Lung (tissue), 12 donors: Measurements from ENCODE around the gene MED27. TPM values are rescaled to one million over a fixed set of nuclear protein-coding genes. Genes with fewer than 3 reads are reported as not detected.

Source experiments
- ATAC-seq: fragments of 200-7000 bp; cut with Tn5 transposase; one replicate; pipeline ENCODE4 v1.9.1; 2020; ENCODE audit warnings: moderate number of reproducible peaks; ENCODE audit not compliant: insufficient read depth, low FRiP score
- DNase-seq, 3 donors: peaks; one replicate each; pipeline ENCODE4 v3.0.0-alpha.2; 2013 to 2017
- H3K27ac ChIP-seq, 2 donors: one replicate each; pipeline ENCODE4 v1.5.1; 2013; ENCODE audit warnings: mild to moderate bottlenecking in 2 of 2, moderate library complexity in 2 of 2, control low read depth in 1 of 2, inconsistent platforms in 1 of 2, low read depth in 1 of 2, low read length in 1 of 2
- H3K27me3 ChIP-seq, 3 donors: one replicate each; pipeline ENCODE4 v1.5.1; 2013; ENCODE audit warnings: low read length in 2 of 3; ENCODE audit not compliant: control insufficient read depth in 3 of 3, insufficient read depth in 3 of 3
- H3K36me3 ChIP-seq, 4 donors: one replicate each; pipeline ENCODE4 v1.5.1; 2013; ENCODE audit warnings: low read length in 4 of 4, mild to moderate bottlenecking in 1 of 4, moderate library complexity in 1 of 4; ENCODE audit not compliant: control insufficient read depth in 4 of 4, insufficient read depth in 4 of 4
- H3K4me1 ChIP-seq, 5 donors: one replicate each; pipeline ENCODE4 v1.5.1; 2013; ENCODE audit warnings: low read length in 5 of 5, mild to moderate bottlenecking in 2 of 5, moderate library complexity in 1 of 5; ENCODE audit not compliant: control insufficient read depth in 5 of 5, insufficient read depth in 5 of 5
- H3K4me3 ChIP-seq: one replicate; pipeline ENCODE4 v1.5.1; 2013; ENCODE audit warnings: mild to moderate bottlenecking, control low read depth, moderate library complexity
- H3K9ac ChIP-seq, 2 donors: one replicate each; pipeline ENCODE4 v1.5.1; 2013; ENCODE audit warnings: low read length in 2 of 2, control low read depth in 1 of 2; ENCODE audit not compliant: insufficient read depth in 1 of 2
- H3K9me3 ChIP-seq, 4 donors: one replicate each; pipeline ENCODE4 v1.5.1; 2013; ENCODE audit warnings: low read length in 3 of 4, mild to moderate bottlenecking in 1 of 4, moderate library complexity in 1 of 4; ENCODE audit not compliant: control insufficient read depth in 4 of 4, insufficient read depth in 3 of 4
- WGBS, 2 donors: extraction: QIAGEN DNeasy Blood & Tissue Kit; methylation state at CpG; one replicate each; pipeline ENCODE4 v1.1.7; 2013; 5-methylcytosine and 5-hydroxymethylcytosine counted together
- polyA plus RNA-seq, 2 donors: library from polyadenylated mRNA; stranded (reverse); fragments of 200-250 nt; gene quantifications; one replicate each; pipeline ENCODE4 v1.2.1, GENCODE V29; 2013
- total RNA-seq, 2 donors: library from RNA; depleted of rRNA in 1 of 2; stranded (reverse); fragments of >200 nt in 1 of 2; gene quantifications; one replicate each; pipeline ENCODE4 v1.2.1, GENCODE V29; 2014 to 2021
- TF ChIP-seq, protein P1 (sequence below): IDR thresholded peaks from 2 replicates; pipeline ENCODE4 v1.5.1; 2012; ENCODE audit warnings: mild to moderate bottlenecking; ENCODE audit errors: control extremely low read depth, extremely low read depth
- donor health status: control.
- donor health status: control.
- donor health status: Bipolar disorder and iron deficiency.
- donor health status: healthy.
- donor health status: DM: yes; HTN: yes; CAD: no.

Gene MED27
- total and polyA plus RNA-seq, 4 donors = 9.8 to 22.3 (median 16.7) TPM

DNA sequence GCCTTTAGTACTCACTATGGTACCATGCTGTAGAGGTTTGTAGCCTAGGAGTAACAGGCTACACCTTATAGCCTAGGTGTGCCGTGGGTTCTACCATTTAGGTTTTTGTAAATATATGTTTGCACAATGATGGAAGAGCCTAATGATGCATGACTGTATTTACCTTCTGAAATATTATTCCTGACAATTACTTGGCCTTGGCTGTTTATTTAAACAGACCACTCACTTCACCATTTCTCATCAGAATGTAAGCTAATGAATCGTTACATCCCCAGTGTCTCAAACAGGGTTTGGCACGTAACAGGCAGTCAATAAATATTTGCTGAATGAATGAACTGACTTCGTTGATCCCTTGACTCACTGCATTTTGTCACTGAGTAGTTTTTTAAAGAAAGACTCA is 93.1 kb downstream of the MED27 start:
- H3K9me3 ChIP-seq = no peaks in the 10 kb centered on the region
- WGBS, 2 donors = 91 to 94% methylated on average over 4 of the region's 4 CpGs
- TF ChIP-seq, protein P1, sequence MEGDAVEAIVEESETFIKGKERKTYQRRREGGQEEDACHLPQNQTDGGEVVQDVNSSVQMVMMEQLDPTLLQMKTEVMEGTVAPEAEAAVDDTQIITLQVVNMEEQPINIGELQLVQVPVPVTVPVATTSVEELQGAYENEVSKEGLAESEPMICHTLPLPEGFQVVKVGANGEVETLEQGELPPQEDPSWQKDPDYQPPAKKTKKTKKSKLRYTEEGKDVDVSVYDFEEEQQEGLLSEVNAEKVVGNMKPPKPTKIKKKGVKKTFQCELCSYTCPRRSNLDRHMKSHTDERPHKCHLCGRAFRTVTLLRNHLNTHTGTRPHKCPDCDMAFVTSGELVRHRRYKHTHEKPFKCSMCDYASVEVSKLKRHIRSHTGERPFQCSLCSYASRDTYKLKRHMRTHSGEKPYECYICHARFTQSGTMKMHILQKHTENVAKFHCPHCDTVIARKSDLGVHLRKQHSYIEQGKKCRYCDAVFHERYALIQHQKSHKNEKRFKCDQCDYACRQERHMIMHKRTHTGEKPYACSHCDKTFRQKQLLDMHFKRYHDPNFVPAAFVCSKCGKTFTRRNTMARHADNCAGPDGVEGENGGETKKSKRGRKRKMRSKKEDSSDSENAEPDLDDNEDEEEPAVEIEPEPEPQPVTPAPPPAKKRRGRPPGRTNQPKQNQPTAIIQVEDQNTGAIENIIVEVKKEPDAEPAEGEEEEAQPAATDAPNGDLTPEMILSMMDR = no peak
- H3K4me1 ChIP-seq = peaks cover 0 to 14% (median 3%) of the 10 kb centered on the region in 5 donors
- no peaks in the 10 kb centered on the region for H3K27me3 ChIP-seq
- ATAC-seq = no peak
- peaks cover 0 to 2% (median 0%) of the 10 kb centered on the region in 4 donors for H3K36me3 ChIP-seq
- H3K27ac ChIP-seq = no peak overlapping the region
- no peak overlapping the region for H3K4me3 ChIP-seq
- no peak for DNase-seq
- no peak overlapping the region for H3K9ac ChIP-seq

DNA sequence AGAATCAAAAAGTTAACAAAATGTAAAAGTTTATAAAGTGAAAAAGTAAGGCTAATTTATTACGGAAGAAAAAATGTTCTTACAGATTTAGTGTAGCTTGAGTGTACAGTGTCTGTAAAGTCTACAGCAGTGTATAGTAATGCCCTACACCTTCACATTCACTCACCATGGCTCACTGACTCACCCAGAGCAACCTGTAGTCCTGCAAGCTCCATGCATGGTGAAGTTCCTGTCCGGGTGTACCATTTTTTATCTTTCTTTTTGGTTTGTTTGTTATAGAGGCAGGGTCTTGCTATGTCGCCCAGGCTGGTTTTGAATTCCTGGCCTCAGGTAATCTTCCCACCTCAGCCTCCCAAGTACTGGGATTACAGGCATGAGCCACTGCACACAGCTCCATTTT is 93.6 kb downstream of the MED27 start:
- ATAC-seq (no peak), DNase-seq (no peak)
- no peaks in the 10 kb centered on the region for H3K27me3 ChIP-seq
- H3K4me1 ChIP-seq = peaks cover 0 to 14% (median 4%) of the 10 kb centered on the region in 5 donors
- H3K4me3 ChIP-seq = no peak overlapping the region
- H3K27ac ChIP-seq = no peak overlapping the region
- 99% methylated on average over 3 of the region's 3 CpGs for WGBS, 2 donors
- H3K9me3 ChIP-seq = no peaks in the 10 kb centered on the region
- TF ChIP-seq, protein P1 = no peak
- H3K36me3 ChIP-seq = peaks cover 0 to 2% (median 0%) of the 10 kb centered on the region in 4 donors
- H3K9ac ChIP-seq = no peak overlapping the region

DNA sequence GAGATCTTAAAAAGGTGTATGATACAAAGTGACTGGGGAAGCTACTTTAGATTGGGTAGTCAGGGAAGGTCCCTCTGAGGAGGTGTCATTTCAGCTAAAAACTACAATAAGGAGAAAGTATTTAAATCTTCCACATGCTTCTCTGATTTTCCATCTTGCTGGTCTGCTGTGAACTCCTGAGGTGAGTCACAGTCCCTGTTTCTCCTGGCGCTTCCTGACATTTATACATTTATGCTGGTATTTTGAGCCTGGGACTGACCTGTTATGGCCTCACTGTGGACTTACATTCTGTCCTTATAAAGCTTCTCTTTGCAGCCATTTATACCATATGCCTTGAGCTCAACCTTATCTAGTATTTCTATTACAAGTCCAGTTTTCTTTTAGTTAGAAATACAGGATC is 95.1 kb downstream of the MED27 start:
- no peak overlapping the region for H3K27ac ChIP-seq
- no peak overlapping the region for H3K9ac ChIP-seq
- H3K9me3 ChIP-seq = no peaks in the 10 kb centered on the region
- ATAC-seq (no peak), DNase-seq (no peak)
- 100% methylated on average over 1 of the region's 1 CpG for WGBS, 2 donors
- H3K36me3 ChIP-seq = peaks cover 0 to 2% (median 0%) of the 10 kb centered on the region in 4 donors
- no peak overlapping the region for H3K4me3 ChIP-seq
- no peaks in the 10 kb centered on the region for H3K27me3 ChIP-seq
- H3K4me1 ChIP-seq = peaks cover 0 to 20% (median 11%) of the 10 kb centered on the region in 5 donors
- TF ChIP-seq, protein P1 = no peak

DNA sequence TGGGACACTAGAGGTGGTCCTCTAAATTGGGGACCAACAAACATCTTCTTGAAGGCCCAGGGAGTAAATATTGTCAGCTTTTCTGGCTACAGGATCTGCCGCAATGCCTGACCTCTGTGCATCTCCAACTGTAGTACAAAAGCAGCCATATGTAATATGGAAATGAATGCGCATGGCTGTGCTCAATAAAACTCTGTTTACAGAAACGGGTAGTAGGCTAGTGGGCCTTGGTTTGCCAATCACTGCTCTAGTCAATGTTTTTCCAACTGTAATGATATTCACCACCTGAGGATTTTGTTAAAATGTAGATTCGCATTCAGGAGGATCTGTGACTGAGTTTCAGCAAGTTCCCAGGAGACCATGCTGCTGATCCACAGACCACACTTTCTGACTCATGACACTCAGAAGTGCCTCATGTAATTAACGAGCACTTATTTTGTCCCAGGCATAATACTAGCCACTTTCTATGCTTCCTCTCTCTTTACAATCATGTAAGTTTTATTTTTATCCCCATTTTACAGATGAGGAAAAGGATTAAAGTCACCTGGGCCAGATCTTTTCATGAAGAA is 96.9 kb downstream of the MED27 start:
- Histone ChIP-seq H3K36me3 (peaks cover 0 to 2% (median 0%) of the 10 kb centered on the region in 4 donors), H3K27ac (no peak overlapping the region), H3K27me3 (no peaks in the 10 kb centered on the region), H3K4me3 (no peak overlapping the region), H3K9me3 (no peaks in the 10 kb centered on the region), H3K4me1 (peaks cover 0 to 17% (median 11%) of the 10 kb centered on the region in 5 donors), H3K9ac (no peak overlapping the region)
- DNase-seq (no peak), ATAC-seq (no peak)
- 78 to 85% methylated on average over 5 of the region's 5 CpGs for WGBS, 2 donors
- TF ChIP-seq, protein P1 = no peak
